Pancreas (tissue), 10 donors: ENCODE data around the gene SLC39A11. TPM values are rescaled to one million over a fixed set of nuclear protein-coding genes. Genes with fewer than 3 reads are reported as not detected.

ENCODE experiments used
- ATAC-seq, 4 donors: fragments of 200-7000 bp; cut with Tn5 transposase; one replicate each; pipeline versions ENCODE4 v1.8.0 to v1.9.1; 2020; ENCODE audit warnings: mild to moderate bottlenecking in 4 of 4, moderate library complexity in 4 of 4
- DNase-seq, 6 donors: peaks; one replicate each; pipeline ENCODE4 v3.0.0-alpha.2; 2020
- FAIRE-seq: peaks from 2 replicates; lab custom pipeline; 2012; peaks lifted over from hg19 to GRCh38; lab: Jason Lieb, UNC
- H3K27ac ChIP-seq, 4 donors: fragments of 200-600 bp; sonication (generic); 1 replicate in 3 of 4; 2 replicates in 1 of 4; pipeline versions ENCODE4 v1.5.0 to v1.8.0; 2020
- H3K27me3 ChIP-seq, 4 donors: fragments of 200-600 bp; one replicate each; pipeline ENCODE4 v1.8.0; 2021
- H3K36me3 ChIP-seq, 3 donors: fragments of 200-600 bp; sonication (generic) in 1 of 3; one replicate each; pipeline versions ENCODE4 v1.5.0 to v1.8.0; 2020 to 2021
- H3K4me1 ChIP-seq, 3 donors: fragments of 200-600 bp; one replicate each; pipeline ENCODE4 v1.8.0; 2021
- H3K4me3 ChIP-seq, 4 donors: fragments of 200-600 bp; sonication (generic) in 2 of 4; one replicate each; pipeline versions ENCODE4 v1.5.0 to v1.8.0; 2020 to 2021
- H3K9me3 ChIP-seq, 4 donors: fragments of 200-600 bp; one replicate each; pipeline ENCODE4 v1.8.0; 2021
- WGBS, 2 donors: extraction: QIAGEN DNeasy Blood & Tissue Kit; methylation state at CpG; one replicate each; pipeline ENCODE4 v1.1.7; 2013; 5-methylcytosine and 5-hydroxymethylcytosine counted together
- intact Hi-C, 3 donors: fragments of 100-400 bp; cut with DNase I; formaldehyde crosslinking; loops; one replicate each; pipeline versions ENCODE4 v1.11.1 to v1.14.2; 2022
- polyA plus RNA-seq, 2 donors: library from polyadenylated mRNA; stranded (reverse); fragments of 200-250 nt; gene quantifications; one replicate each; pipeline ENCODE4 v1.2.3, GENCODE V29; 2013
- total RNA-seq, 6 donors: library from RNA; stranded (reverse); fragmentation: NEBNext Ultra II Directional in 4 of 6; extraction: Animal tissue kit (Norgen Biotek cat#: 25700) in 4 of 6; gene quantifications; one replicate each; pipeline versions ENCODE4 v1.2.1 to v1.2.4, GENCODE V29; 2021 to 2023
- TF ChIP-seq, protein P1 (sequence below), 4 donors: fragments of 200-600 bp; sonication (generic) in 3 of 4; IDR thresholded peaks; one replicate each; pipeline versions ENCODE4 v1.5.0 to v1.8.0; 2021; ENCODE audit warnings: antibody characterized with exemption in 4 of 4
- donor health status: healthy with polysubstance abuse.
- donor health status: DM: no; HTN: no; CAD: no; lungs with moderate emphysema.
- donor health status: DM: no; HTN: no; CAD: no.
- donor health status: control.
- donor health status: control.
- donor health status: Bipolar disorder and iron deficiency.
- donor health status: DM: yes; HTN: yes; CAD: no.
- donor health status: DM: no; HTN: no; CAD: no.
- donor health status: DM: no; HTN: no; CAD: no.
- donor health status: DM: yes; HTN: yes; CAD: no.

SLC39A11 gene
- total and polyA plus RNA-seq, 8 donors = 7.9 to 32.9 (median 19.9) TPM

DNA sequence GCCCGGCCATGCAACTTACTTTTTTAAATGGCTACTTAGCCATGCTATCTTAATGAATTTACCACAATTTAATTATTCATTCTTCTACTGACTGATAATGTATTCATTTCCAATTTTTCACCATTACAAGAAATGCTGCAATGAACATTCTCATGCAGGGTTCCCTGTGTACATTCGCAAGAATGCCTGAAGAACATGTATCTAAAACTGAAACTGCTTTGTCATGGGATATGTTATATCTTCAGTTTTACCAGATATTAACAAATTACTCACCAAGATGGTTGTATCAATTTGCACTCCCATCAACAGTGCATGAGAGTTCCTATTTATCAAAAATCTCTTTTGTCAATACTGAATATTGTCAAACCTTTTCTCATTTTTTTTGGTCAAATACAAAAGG is 100.8 kb downstream of the SLC39A11 start:
- DNase-seq (no peak), FAIRE-seq (no peak), ATAC-seq (no peak)
- 97 to 98% methylated on average over 2 of the region's 2 CpGs for WGBS, 2 donors
- intact Hi-C loops = no loop called here
- no peak overlapping the region for H3K27ac ChIP-seq
- H3K9me3 ChIP-seq = no peaks in the 10 kb centered on the region
- H3K36me3 ChIP-seq = no peaks in the 10 kb centered on the region
- no peak overlapping the region for H3K4me3 ChIP-seq
- no peaks in the 10 kb centered on the region for H3K4me1 ChIP-seq
- H3K27me3 ChIP-seq = no peaks in the 10 kb centered on the region
- TF ChIP-seq, protein P1, sequence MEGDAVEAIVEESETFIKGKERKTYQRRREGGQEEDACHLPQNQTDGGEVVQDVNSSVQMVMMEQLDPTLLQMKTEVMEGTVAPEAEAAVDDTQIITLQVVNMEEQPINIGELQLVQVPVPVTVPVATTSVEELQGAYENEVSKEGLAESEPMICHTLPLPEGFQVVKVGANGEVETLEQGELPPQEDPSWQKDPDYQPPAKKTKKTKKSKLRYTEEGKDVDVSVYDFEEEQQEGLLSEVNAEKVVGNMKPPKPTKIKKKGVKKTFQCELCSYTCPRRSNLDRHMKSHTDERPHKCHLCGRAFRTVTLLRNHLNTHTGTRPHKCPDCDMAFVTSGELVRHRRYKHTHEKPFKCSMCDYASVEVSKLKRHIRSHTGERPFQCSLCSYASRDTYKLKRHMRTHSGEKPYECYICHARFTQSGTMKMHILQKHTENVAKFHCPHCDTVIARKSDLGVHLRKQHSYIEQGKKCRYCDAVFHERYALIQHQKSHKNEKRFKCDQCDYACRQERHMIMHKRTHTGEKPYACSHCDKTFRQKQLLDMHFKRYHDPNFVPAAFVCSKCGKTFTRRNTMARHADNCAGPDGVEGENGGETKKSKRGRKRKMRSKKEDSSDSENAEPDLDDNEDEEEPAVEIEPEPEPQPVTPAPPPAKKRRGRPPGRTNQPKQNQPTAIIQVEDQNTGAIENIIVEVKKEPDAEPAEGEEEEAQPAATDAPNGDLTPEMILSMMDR (IDR thresholded peaks at IDR 0.05) = no peak

DNA sequence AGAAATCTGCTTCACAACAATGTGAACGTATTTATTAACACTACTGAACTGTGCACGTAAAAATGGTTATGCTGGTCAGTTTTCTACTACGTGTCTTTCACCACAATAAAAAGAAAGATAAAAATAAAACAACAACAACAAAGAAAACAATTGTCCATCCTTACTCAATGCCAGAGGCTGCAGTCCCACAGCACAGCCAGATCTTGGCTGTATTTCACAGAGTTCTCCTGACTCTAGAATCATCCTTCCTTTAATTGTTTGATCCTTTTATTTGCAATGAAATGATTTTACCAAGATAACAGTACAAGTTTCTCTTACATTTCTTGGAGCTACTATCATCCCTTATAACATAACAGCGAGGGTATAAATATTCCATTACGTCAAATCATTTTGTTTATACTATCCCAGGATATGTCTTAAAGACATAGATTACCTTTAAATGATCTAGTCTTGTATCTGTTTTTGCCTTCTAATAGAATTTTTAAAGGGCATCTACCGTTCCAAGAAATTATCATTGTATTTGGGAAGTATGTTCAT is 103.3 kb downstream of the SLC39A11 start:
- H3K36me3 ChIP-seq = no peaks in the 10 kb centered on the region
- no peak for FAIRE-seq
- WGBS, 2 donors = 86 to 90% methylated on average over 6 of the region's 6 CpGs
- TF ChIP-seq, protein P1 (IDR thresholded peaks at IDR 0.05) = no peak
- H3K4me1 ChIP-seq = no peaks in the 10 kb centered on the region
- H3K9me3 ChIP-seq = no peaks in the 10 kb centered on the region
- no peaks in the 10 kb centered on the region for H3K27me3 ChIP-seq
- no peak overlapping the region for H3K4me3 ChIP-seq
- H3K27ac ChIP-seq = no peak overlapping the region
- DNase-seq = no peak
- no peak for ATAC-seq
- intact Hi-C loops = loop anchor here in 1 of 3 donors (10.0 kb wide), 1 partner anchor 176 kb away; the partner anchor contains the start of gene SSTR2

GRCh38 chr17:72988451-72988850 is 104.0 kb downstream of the SLC39A11 start:
- H3K36me3 ChIP-seq = no peaks in the 10 kb centered on the region
- no peak for DNase-seq
- FAIRE-seq = no peak

DNA sequence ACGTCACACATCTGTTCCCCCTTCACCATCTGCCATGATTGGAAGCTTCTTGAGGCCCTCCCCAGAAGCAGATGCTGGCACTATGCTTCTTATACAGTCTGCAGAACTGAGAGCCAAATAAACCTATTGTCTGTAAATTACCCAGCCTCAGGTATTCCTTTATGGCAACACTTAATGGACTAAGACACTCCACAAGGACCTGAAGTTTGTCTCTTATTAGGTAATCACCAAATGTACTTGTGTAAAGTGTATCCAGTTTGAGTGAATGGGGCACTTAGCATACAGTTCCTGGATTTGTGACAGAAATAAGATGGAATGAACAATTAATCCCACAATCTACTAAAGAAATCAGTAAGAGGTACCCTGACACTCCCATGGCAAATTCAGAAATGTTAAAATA is 105.3 kb downstream of the SLC39A11 start:
- 89 to 94% methylated on average over 1 of the region's 1 CpG for WGBS, 2 donors
- Histone ChIP-seq H3K4me1 (no peaks in the 10 kb centered on the region), H3K27me3 (no peaks in the 10 kb centered on the region), H3K4me3 (no peak overlapping the region), H3K36me3 (no peaks in the 10 kb centered on the region), H3K27ac (no peak overlapping the region), H3K9me3 (no peaks in the 10 kb centered on the region)
- TF ChIP-seq, protein P1 (IDR thresholded peaks at IDR 0.05) = no peak
- DNase-seq (no peak), ATAC-seq (no peak), FAIRE-seq (no peak)
- intact Hi-C loops = loop anchor here in 1 of 3 donors (10.0 kb wide), 1 partner anchor 178 kb away; the partner anchor contains the start of gene SSTR2

More at GRCh38 chr17:72988451-72988850, 104.0 kb downstream of the SLC39A11 start:
- no peaks in the 10 kb centered on the region for H3K9me3 ChIP-seq
- H3K27ac ChIP-seq = no peak overlapping the region
- TF ChIP-seq, protein P1 (IDR thresholded peaks at IDR 0.05) = no peak
- no peaks in the 10 kb centered on the region for H3K4me1 ChIP-seq
- intact Hi-C loops = loop anchor here in 1 of 3 donors (10.0 kb wide), 1 partner anchor 176 kb away; the partner anchor contains the start of gene SSTR2
- 96 to 97% methylated on average over 5 of the region's 5 CpGs for WGBS, 2 donors
- no peak for ATAC-seq
- no peak overlapping the region for H3K4me3 ChIP-seq
- no peaks in the 10 kb centered on the region for H3K27me3 ChIP-seq
